ENCODE data around the gene CTDSPL. TPM values are rescaled to one million over a fixed set of nuclear protein-coding genes. Genes with fewer than 3 reads are reported as not detected.

Gene CTDSPL
- total RNA-seq, 6 donors from 2014 or later, result 35.6 to 78.1 (median 55.5) TPM

DNA sequence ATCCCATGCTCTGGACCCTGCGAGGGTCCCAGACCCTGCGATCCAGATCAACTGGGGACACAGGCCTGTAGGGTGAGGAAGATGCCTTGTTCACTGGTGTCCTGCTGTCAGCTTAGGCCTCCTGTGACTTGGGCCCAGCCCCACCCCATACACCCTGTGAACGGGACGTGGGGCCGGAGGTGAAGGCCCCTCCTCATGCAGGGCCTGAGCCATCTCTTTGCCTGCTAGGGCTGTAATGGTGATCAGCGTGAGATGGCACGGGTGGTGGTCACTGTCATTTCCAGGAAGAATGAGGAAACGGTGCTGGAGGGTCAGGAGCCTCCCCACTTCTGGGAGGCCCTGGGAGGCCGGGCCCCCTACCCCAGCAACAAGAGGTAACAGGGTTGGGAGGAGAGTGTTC lies 141.3 kb downstream of the CTDSPL start:
- Histone ChIP-seq H3K27ac (peak overlapping the region in 2 of 4 donors; percentile 20 to 32), H3K4me1 (peaks cover 13 to 29% (median 18%) of the 10 kb centered on the region in 4 donors), H3K9me3 (no peaks in the 10 kb centered on the region), H3K4me3 (no peak overlapping the region), H3K36me3 (peaks cover 2 to 45% (median 27%) of the 10 kb centered on the region in 4 donors), H3K27me3 (no peaks in the 10 kb centered on the region)
- TF ChIP-seq POLR2A (IDR thresholded peaks at IDR 0.05), result no peak
- TF ChIP-seq, protein P1, sequence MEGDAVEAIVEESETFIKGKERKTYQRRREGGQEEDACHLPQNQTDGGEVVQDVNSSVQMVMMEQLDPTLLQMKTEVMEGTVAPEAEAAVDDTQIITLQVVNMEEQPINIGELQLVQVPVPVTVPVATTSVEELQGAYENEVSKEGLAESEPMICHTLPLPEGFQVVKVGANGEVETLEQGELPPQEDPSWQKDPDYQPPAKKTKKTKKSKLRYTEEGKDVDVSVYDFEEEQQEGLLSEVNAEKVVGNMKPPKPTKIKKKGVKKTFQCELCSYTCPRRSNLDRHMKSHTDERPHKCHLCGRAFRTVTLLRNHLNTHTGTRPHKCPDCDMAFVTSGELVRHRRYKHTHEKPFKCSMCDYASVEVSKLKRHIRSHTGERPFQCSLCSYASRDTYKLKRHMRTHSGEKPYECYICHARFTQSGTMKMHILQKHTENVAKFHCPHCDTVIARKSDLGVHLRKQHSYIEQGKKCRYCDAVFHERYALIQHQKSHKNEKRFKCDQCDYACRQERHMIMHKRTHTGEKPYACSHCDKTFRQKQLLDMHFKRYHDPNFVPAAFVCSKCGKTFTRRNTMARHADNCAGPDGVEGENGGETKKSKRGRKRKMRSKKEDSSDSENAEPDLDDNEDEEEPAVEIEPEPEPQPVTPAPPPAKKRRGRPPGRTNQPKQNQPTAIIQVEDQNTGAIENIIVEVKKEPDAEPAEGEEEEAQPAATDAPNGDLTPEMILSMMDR (IDR thresholded peaks at IDR 0.05), result no peak
- no peak for TF ChIP-seq POLR2AphosphoS5 (IDR thresholded peaks at IDR 0.05)
- TF ChIP-seq EP300 (IDR thresholded peaks at IDR 0.05), result no peak
- DNase-seq (no peak), ATAC-seq (ENCODE audit: low FRiP score in 2 of 2) (no peak)
- 85 to 89% methylated on average over 9 of the region's 9 CpGs for WGBS, 2 donors

DNA sequence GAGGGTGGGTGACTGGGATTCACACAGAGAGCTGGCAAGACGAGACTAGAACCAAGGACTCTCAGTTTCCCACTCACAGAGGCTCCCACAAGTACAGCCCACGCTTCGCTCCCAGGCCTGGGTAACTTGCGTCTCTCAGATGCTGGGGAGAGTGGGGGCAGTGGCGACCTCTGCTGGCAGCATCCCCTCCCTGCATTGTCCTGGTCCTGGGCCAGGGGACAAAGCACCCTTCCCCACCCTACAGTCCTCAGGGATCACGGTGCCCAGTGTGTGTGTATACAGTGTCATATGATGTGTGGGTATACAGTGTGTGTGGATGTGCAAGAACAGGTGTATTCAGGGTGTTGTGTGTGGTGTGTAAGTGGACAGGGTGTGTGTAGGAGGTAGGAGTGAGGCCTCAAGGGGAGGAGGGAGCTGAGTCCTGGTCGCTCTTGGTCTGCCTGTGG lies 141.7 kb downstream of the CTDSPL start:
- peak overlapping the region in 2 of 4 donors; percentile 20 to 32 for H3K27ac ChIP-seq
- WGBS, 2 donors, result 50 to 73% methylated on average over 2 to 7 of the region's 7 CpGs
- H3K4me3 ChIP-seq, result no peak overlapping the region
- TF ChIP-seq, protein P1 (IDR thresholded peaks at IDR 0.05), result peak; percentile 83 to 89 (median 86)
- TF ChIP-seq POLR2A (IDR thresholded peaks at IDR 0.05), result no peak
- H3K4me1 ChIP-seq, result peaks cover 9 to 25% (median 14%) of the 10 kb centered on the region in 4 donors
- peak; percentile 77 to 82 for DNase-seq
- H3K36me3 ChIP-seq, result peaks cover 2 to 50% (median 30%) of the 10 kb centered on the region in 4 donors
- no peaks in the 10 kb centered on the region for H3K9me3 ChIP-seq
- ATAC-seq (ENCODE audit: low FRiP score in 2 of 2), result peak; percentile 66 to 71
- no peaks in the 10 kb centered on the region for H3K27me3 ChIP-seq

GRCh38 chr3:38003817-38004414 lies 142.2 kb downstream of the CTDSPL start:
- H3K9me3 ChIP-seq, result no peaks in the 10 kb centered on the region

GRCh38 chr3:38004415-38005075 lies 142.9 kb downstream of the CTDSPL start:
- TF ChIP-seq, protein P1 (IDR thresholded peaks at IDR 0.05), result peak; percentile 32 to 77 (median 64)
- TF ChIP-seq EP300 (IDR thresholded peaks at IDR 0.05) (no peak), POLR2A (IDR thresholded peaks at IDR 0.05) (no peak), POLR2AphosphoS5 (IDR thresholded peaks at IDR 0.05) (no peak)
- H3K4me1 ChIP-seq, result peaks cover 3 to 15% (median 8%) of the 10 kb centered on the region in 4 donors
- 73 to 75% methylated on average over 13 to 14 of the region's 14 CpGs for WGBS, 2 donors
- peak overlapping the region in 2 of 4 donors; percentile 5 to 55 for H3K27ac ChIP-seq
- ATAC-seq (ENCODE audit: low FRiP score in 2 of 2) (peak; percentile 75 to 77), DNase-seq (peak in 1 of 2 donors; percentile 82)
- H3K27me3 ChIP-seq, result no peaks in the 10 kb centered on the region
- peaks cover 2 to 61% (median 39%) of the 10 kb centered on the region in 4 donors for H3K36me3 ChIP-seq
- H3K4me3 ChIP-seq, result no peak overlapping the region
- H3K9me3 ChIP-seq, result no peaks in the 10 kb centered on the region

More at GRCh38 chr3:38003817-38004414, 142.2 kb downstream of the CTDSPL start:
- no peak for DNase-seq
- TF ChIP-seq, protein P1 (IDR thresholded peaks at IDR 0.05), result no peak
- no peak for TF ChIP-seq POLR2AphosphoS5 (IDR thresholded peaks at IDR 0.05)
- no peak for TF ChIP-seq EP300 (IDR thresholded peaks at IDR 0.05)
- TF ChIP-seq POLR2A (IDR thresholded peaks at IDR 0.05), result no peak
- WGBS, 2 donors, result 74 to 88% methylated on average over 5 to 11 of the region's 11 CpGs
- Histone ChIP-seq H3K27me3 (no peaks in the 10 kb centered on the region), H3K36me3 (peaks cover 2 to 55% (median 35%) of the 10 kb centered on the region in 4 donors), H3K27ac (peak overlapping the region in 3 of 4 donors; percentile 5 to 55 (median 32)), H3K4me3 (no peak overlapping the region), H3K4me1 (peaks cover 6 to 20% (median 11%) of the 10 kb centered on the region in 4 donors)
- ATAC-seq (ENCODE audit: low FRiP score in 2 of 2), result no peak
